GM21367 (cell line): Measurements from ENCODE around the gene PIK3C3.
"Not testable (repeated sequence)": the region's sequence is repeated elsewhere in the genome, so short reads cannot be mapped to it uniquely, and the experiment has no call there.

Experiments
- ATAC-seq: cut with Tn5 transposase; IDR thresholded peaks from one replicate; pipeline ENCODE4 v1.9.1; 2021; ENCODE audit not compliant: unreplicated experiment

Gene PIK3C3

GRCh38 chr18:42018831-42019230 lies 63.8 kb downstream of the PIK3C3 start:
- no peak for ATAC-seq

- no peak for ATAC-seq
Measured at GRCh38 chr18:42024131-42024530, 69.1 kb downstream of the PIK3C3 start.

DNA sequence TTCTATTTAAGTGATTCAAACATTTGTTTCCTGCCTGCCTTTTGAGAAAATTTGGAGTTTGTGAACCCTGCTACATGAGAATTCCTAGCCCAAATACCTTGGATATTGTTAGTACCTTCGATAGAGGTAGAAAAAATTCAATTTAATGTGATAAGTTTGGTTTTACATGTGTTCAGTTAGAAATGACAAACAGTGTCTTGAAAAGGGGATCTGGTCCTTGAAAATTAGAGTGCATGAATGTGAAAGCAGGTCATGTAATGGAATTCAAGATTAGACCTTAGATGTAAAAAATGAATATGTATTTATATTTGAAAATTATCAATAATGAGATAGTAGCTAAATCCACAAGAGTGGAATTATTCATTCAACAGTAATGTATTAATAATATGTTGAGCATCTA lies 70.5 kb downstream of the PIK3C3 start:
- peak; percentile 16 for ATAC-seq

- ATAC-seq: peak; percentile 88
Measured at GRCh38 chr18:42025974-42026625, 71.1 kb downstream of the PIK3C3 start.

GRCh38 chr18:42028247-42028832 lies 73.3 kb downstream of the PIK3C3 start:
- ATAC-seq: no peak

- ATAC-seq: no peak
Measured at GRCh38 chr18:42029092-42029491, 74.1 kb downstream of the PIK3C3 start.

DNA sequence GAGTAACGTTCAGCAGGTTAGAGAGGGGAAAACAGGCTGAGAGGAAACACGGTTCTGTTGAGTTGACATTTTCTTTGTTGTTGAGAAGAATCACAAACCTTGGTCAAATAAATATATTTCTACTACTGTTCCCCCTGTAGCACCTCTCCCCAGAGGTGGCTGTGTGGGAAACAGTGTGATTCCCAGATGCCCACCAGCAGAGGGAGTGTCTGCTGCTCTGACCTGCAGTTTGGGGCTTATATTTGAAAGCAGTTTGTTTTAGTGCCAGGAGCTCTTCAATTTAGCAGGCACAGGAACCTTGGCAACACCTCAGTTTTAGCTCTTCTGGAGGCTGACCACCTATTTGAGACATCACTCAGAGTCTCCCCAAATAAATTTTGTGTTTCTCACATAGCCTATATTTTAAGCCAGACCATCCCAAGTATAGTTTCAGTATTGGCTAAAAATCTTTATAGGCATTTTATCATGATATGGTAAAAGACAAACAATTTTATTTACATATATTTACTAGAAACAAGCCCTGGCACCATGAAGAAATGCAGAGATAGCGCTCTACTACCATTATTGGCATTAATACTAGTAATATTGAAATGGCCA lies 75.7 kb downstream of the PIK3C3 start:
- ATAC-seq: no peak

- ATAC-seq: no peak
Measured at GRCh38 chr18:42032447-42032846, 77.4 kb downstream of the PIK3C3 start.

- no peak for ATAC-seq
Measured at GRCh38 chr18:42033137-42033810, 78.2 kb downstream of the PIK3C3 start.

- no peak for ATAC-seq
Measured at GRCh38 chr18:42038936-42039335, 83.9 kb downstream of the PIK3C3 start.

GRCh38 chr18:42039396-42039795 lies 84.4 kb downstream of the PIK3C3 start:
- ATAC-seq: no peak

DNA sequence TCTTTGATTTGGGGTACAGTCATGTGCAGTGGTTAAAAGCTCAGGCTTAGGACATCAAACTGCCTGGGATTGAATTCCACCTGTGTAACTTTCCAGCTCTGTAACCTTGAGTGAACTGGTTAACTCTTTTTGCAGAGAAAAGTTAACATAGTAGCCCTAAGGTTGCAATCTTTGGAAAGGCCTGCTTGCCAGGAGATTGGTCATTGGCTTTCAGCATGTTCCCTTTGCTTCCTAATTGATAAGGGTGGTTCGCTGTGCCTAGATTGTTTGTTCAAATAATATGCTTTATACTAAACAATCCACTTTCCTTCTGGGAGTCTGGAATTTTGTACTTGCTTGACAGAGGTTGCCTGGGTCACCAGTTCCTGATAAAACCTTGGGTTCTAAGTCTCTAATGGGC lies 86.8 kb downstream of the PIK3C3 start:
- ATAC-seq: no peak

GRCh38 chr18:42045346-42045745 lies 90.3 kb downstream of the PIK3C3 start:
- no peak for ATAC-seq

- no peak for ATAC-seq
Measured at GRCh38 chr18:42047721-42048120, 92.7 kb downstream of the PIK3C3 start.

DNA sequence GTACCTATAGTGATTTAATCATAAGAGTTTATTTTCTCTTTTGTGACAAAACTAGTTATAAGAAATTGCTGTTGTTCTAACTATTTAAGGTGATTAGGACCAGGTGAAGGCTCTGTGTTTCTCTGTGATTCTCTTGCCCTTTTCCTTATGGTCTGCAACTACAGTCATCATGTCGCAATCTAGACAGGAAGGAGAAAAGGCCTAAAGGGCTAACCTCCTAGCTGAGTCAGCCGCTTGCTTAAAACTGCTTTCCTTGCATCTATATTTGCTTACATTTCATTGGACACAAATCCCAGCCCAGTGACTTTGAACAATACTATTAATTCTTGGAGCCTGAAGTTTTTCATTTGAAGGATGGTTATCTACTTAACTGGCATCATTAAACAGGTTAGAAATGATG lies 93.1 kb downstream of the PIK3C3 start:
- ATAC-seq: no peak

DNA sequence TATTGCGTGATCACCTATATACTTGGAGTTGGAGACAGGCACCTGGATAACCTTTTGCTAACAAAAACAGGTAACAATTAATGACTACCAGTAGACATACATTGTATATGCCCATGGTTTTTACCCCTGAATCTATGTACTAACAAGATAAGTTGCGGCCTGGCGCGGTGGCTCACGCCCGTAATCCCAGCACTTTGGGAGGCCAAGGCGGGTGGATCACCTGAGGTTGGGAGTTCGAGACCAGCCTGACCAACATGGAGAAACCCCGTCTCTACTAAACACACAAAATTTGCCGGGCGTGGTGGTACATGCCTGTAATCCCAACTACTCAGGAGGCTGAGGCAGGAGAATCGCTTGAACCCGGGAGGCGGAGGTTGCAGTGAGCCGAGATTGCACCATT lies 94.5 kb downstream of the PIK3C3 start:
- ATAC-seq: not testable (repeated sequence)

DNA sequence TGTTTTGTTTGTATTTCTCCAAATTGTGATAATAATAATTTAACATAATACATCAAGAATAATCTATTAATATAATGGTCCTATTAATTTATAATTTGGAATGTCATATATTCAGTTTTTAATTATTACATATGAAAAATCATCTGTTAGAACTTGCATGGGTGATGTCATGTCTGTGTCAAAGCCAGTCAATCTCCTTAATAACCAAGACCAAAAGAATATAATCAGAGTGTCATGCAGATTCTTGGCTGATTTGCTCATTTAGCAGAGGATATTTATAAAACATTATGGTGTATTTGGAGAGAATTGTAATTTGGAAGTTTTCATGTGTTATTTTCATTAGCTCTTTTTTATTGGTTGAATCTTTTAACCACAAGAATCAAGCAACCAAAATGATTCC lies 96.4 kb downstream of the PIK3C3 start:
- no peak for ATAC-seq

DNA sequence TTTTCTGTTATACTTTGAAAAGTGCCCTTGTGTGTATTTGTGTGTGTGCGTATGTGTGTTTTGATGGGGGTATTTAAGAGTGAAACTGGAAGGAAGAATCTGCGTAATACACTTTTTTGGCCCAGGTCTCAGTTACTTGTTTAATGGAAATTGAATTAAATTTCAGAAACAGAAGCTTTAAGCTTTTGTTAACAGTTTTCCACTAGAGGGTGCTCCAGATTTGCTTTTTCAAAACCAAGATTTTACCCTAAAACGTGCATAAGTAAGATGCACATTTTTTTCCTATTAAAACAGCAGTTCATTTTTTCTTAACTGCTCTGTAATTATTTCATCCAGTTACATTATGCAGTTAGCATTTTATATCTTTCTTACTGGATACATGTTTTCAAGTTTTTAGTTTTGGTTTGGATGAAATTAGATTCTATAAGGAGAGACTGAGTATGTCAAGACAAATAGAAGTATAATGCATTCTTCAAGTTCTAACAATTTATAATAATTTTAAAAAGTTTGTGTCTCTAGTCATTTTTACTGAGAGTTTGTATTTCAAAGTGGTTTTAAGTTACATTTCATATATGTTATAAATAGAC lies 97.2 kb downstream of the PIK3C3 start:
- no peak for ATAC-seq

DNA sequence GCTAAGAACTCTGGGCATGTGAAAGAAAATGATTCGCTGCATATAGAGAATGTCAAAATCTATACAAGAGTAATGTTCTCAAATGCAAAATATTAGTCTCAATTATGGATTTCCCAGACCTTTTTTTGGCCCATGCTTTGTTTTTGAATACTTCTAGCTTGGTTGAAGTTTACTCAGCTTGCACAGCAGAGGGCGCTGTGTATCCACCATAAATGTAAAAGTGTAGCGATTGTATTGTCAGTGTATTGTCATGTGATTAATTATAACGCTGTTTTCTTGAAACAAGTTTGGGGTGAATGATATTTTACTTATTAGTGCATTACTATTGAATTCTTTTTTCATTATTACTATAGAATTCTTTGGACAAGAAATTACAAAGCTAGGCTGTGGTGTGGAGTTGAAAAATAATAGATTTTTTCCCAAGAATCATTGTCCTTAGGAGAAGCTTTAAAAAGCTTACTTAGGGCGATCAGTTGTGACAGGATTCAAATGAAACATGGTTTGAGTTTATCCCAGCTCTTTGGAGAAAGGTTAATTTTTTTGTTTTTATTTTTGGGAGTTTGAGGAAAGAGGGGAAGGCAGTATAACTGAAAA lies 98.3 kb downstream of the PIK3C3 start:
- ATAC-seq: peak; percentile 88

GRCh38 chr18:42064109-42064508 lies 109.1 kb downstream of the PIK3C3 start:
- ATAC-seq: no peak

- no peak for ATAC-seq
Measured at GRCh38 chr18:42067518-42067917, 112.5 kb downstream of the PIK3C3 start.
